Panc1 (cell line): Measurements from ENCODE around the gene GRIFIN.

Experiments
- CTCF ChIP-seq: fragments of 450-650 bp; IDR thresholded peaks from 2 replicates; pipeline ENCODE4 v1.5.1; 2017; ENCODE audit warnings: mild to moderate bottlenecking
- REST ChIP-seq, 2 experiments: IDR thresholded peaks; 2 replicates each; pipeline ENCODE4 v1.6.1; 2011 to 2012; ENCODE audit warnings: low read depth in 2 of 2, control low read depth in 1 of 2, low read length in 1 of 2, mild to moderate bottlenecking in 1 of 2, moderate library complexity in 1 of 2; ENCODE audit not compliant: insufficient read depth in 1 of 2

- no peak for TF ChIP-seq CTCF
- TF ChIP-seq REST (IDR thresholded peaks at IDR 0.05; ENCODE audit: insufficient read depth in 1 of 2, low read depth in 2 of 2, low read length in 1 of 2), result no peak
Measured at GRCh38 chr7:2498708-2499107, 22.5 kb upstream of the GRIFIN start.
